Renal cortex interstitium (tissue), 11 donors: ENCODE results near the gene REEP3. TPM values are rescaled to one million over a fixed set of nuclear protein-coding genes. Genes with fewer than 3 reads are reported as not detected.

ENCODE experiments used
- DNase-seq, 11 donors: peaks; one replicate each; pipeline ENCODE4 v3.0.0-alpha.2; 2013; ENCODE audit warnings: low read depth in 9 of 11, low spot score in 4 of 11; ENCODE audit errors: extremely low read depth in 1 of 11
- polyA plus RNA-seq, 3 donors: library from polyadenylated mRNA; unstranded; fragments of 120-200 nt; gene quantifications; one replicate each; pipeline ENCODE4 v1.2.1, GENCODE V29; 2013; ENCODE audit not compliant: insufficient read length in 3 of 3

The REEP3 gene
- polyA plus RNA-seq, 3 donors: 26.3 to 39.0 (median 34.2) TPM

- no peak for DNase-seq
These were observed 149.2 kb downstream of the REEP3 start for GRCh38 chr10:63670291-63670898.

- peak in 2 of 11 donors; percentile 46 to 66 for DNase-seq
These were observed 150.2 kb downstream of the REEP3 start for GRCh38 chr10:63671317-63671937.

- DNase-seq: no peak
These were observed 151.3 kb downstream of the REEP3 start for GRCh38 chr10:63672491-63672890.

- DNase-seq: no peak
These were observed 152.0 kb downstream of the REEP3 start for GRCh38 chr10:63673246-63673645.

- DNase-seq: no peak
These were observed 152.6 kb downstream of the REEP3 start for GRCh38 chr10:63673846-63674245.

Other genes starting within 250 kb of the REEP3 start
- gene JMJD1C, start 55.4 kb upstream of the REEP3 start, polyA plus RNA-seq: 100 to 1,000 TPM in 2 of 3 donors, 10 to 100 TPM in 1; 88.6 to 121 (median 109) TPM